Stomach (tissue), 4 donors: ENCODE results near the gene EML4.

Source experiments
- CTCF ChIP-seq, 7 experiments: fragments of 450-650 bp in 4 of 7; fragments of 200-600 bp in 3 of 7; sonication (generic) in 3 of 7; IDR thresholded peaks; one replicate each; pipeline ENCODE4 v1.5.1; 2016 to 2019; ENCODE audit warnings: antibody characterized with exemption in 7 of 7, control low read depth in 2 of 7, mild to moderate bottlenecking in 1 of 7
- EP300 ChIP-seq: sonication (generic); formaldehyde crosslinking; IDR thresholded peaks from one replicate; pipeline ENCODE4 v1.6.1; 2017; ENCODE audit warnings: antibody characterized with exemption
- POLR2A ChIP-seq, 4 donors: fragments of 450-650 bp; IDR thresholded peaks; one replicate each; pipeline ENCODE4 v1.6.1; 2016; ENCODE audit warnings: antibody characterized with exemption in 4 of 4, control low read depth in 2 of 4, mild to moderate bottlenecking in 1 of 4, moderate library complexity in 1 of 4
- POLR2AphosphoS5 ChIP-seq, 3 donors: sonication (generic); formaldehyde crosslinking; IDR thresholded peaks; one replicate each; pipeline ENCODE4 v1.6.1; 2016; ENCODE audit warnings: antibody characterized with exemption in 3 of 3

- TF ChIP-seq CTCF (IDR thresholded peaks at IDR 0.05) = no peak
- no peak for TF ChIP-seq POLR2AphosphoS5 (IDR thresholded peaks at IDR 0.05)
- no peak for TF ChIP-seq POLR2A (IDR thresholded peaks at IDR 0.05)
- TF ChIP-seq EP300 = no peak
Observed at GRCh38 chr2:42246562-42246961, 77.4 kb downstream of the EML4 start.
